ENCODE data around the gene WLS.
A peak's percentile ranks its signal among the peaks of the same experiment; 100 is the strongest.

The WLS gene

DNA sequence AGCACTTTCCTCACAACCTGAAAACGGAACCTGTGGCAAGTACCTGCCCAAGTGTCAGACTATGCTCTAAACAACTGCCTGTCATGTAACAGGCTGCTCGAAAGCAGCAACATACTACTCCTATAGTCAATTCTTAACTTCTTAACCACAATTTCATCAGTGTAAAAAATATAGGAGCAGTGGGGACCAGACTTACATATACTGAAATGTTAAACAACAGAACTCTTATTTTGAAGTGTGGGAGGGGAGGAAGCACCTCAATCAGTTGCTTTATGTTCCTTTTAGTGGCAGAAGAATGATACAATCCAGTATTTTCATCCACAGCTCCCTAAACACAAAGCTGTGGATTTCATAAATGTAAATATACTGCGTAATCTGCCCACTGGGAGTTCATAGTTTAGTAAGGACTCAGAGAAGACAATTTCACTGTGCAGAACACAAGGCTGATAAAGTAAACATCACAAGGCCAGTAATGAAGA is 44.2 kb downstream of the WLS start:
- Histone ChIP-seq H3K27ac (ENCODE audit: low read length) (no peak overlapping the region), H3K9me2 (replicated peaks; ENCODE audit: insufficient read depth, low read length) (no peaks in the 10 kb centered on the region), H3K4me3 (ENCODE audit: low read length) (no peak overlapping the region), H3K36me3 (replicated peaks; ENCODE audit: insufficient read depth, low read length) (no peaks in the 10 kb centered on the region), H3K4me1 (ENCODE audit: low read length) (peaks cover 13% of the 10 kb centered on the region), H3K9ac (ENCODE audit: low read length) (no peak overlapping the region), H4K20me1 (ENCODE audit: insufficient read depth, low read length) (no peaks in the 10 kb centered on the region), H3K4me2 (ENCODE audit: low read depth, low read length) (peak overlapping the region; percentile 27; the same call in 1 of the 2 replicates), H3K9me3 (replicated peaks; ENCODE audit: insufficient read depth, low read length) (no peaks in the 10 kb centered on the region), H2AFZ (ENCODE audit: low read length) (no peak overlapping the region), H3F3A (ENCODE audit: insufficient read depth, low read length) (no peaks in the 10 kb centered on the region), H3K27me3 (replicated peaks; ENCODE audit: insufficient read depth, low read length) (no peaks in the 10 kb centered on the region), H3K79me2 (ENCODE audit: low read length) (no peaks in the 10 kb centered on the region)
- TF ChIP-seq EZH2 (optimal IDR thresholded peaks at IDR 0.05; ENCODE audit: low read depth, low read length) (no peak), EZH2phosphoT487 (IDR thresholded peaks at IDR 0.05; ENCODE audit: low read length) (no peak)
- TF ChIP-seq, protein P1, sequence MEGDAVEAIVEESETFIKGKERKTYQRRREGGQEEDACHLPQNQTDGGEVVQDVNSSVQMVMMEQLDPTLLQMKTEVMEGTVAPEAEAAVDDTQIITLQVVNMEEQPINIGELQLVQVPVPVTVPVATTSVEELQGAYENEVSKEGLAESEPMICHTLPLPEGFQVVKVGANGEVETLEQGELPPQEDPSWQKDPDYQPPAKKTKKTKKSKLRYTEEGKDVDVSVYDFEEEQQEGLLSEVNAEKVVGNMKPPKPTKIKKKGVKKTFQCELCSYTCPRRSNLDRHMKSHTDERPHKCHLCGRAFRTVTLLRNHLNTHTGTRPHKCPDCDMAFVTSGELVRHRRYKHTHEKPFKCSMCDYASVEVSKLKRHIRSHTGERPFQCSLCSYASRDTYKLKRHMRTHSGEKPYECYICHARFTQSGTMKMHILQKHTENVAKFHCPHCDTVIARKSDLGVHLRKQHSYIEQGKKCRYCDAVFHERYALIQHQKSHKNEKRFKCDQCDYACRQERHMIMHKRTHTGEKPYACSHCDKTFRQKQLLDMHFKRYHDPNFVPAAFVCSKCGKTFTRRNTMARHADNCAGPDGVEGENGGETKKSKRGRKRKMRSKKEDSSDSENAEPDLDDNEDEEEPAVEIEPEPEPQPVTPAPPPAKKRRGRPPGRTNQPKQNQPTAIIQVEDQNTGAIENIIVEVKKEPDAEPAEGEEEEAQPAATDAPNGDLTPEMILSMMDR (IDR thresholded peaks at IDR 0.05; ENCODE audit: low read length): no peak
- peak; percentile 69 for DNase-seq

DNA sequence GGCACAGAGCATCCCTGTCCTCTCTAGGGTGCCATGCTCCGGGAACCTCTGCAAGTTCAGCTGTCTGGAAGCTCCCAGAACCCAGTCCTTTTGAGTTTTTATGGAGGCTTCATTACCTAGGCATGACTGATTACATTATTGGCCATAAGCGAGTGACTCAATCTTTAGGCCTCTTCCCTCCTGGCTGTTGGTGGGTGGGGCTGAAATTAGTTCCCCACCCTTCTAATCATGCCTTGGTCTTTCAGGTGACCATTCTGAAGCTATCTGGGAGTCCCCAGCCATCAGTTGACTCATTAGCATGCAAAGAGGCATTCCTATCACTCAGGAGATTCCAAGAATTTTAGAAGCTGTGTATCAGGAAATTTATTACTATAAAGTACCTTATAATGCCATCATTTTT is 46.6 kb downstream of the WLS start:
- Histone ChIP-seq H3K27ac (ENCODE audit: low read length) (no peak overlapping the region), H3K79me2 (ENCODE audit: low read length) (no peaks in the 10 kb centered on the region), H3K9ac (ENCODE audit: low read length) (no peak overlapping the region), H2AFZ (ENCODE audit: low read length) (no peak overlapping the region), H3K4me1 (ENCODE audit: low read length) (peaks cover 31% of the 10 kb centered on the region), H3K4me2 (ENCODE audit: low read depth, low read length) (no peak overlapping the region), H3K36me3 (replicated peaks; ENCODE audit: insufficient read depth, low read length) (no peaks in the 10 kb centered on the region), H3K27me3 (replicated peaks; ENCODE audit: insufficient read depth, low read length) (no peaks in the 10 kb centered on the region), H3F3A (ENCODE audit: insufficient read depth, low read length) (peaks cover 7% of the 10 kb centered on the region; the same call in 1 of the 2 replicates), H3K9me2 (replicated peaks; ENCODE audit: insufficient read depth, low read length) (no peaks in the 10 kb centered on the region), H4K20me1 (ENCODE audit: insufficient read depth, low read length) (no peaks in the 10 kb centered on the region), H3K4me3 (ENCODE audit: low read length) (no peak overlapping the region), H3K9me3 (replicated peaks; ENCODE audit: insufficient read depth, low read length) (no peaks in the 10 kb centered on the region)
- no peak for DNase-seq
- no peak for TF ChIP-seq EZH2phosphoT487 (IDR thresholded peaks at IDR 0.05; ENCODE audit: low read length)
- no peak for TF ChIP-seq EZH2 (optimal IDR thresholded peaks at IDR 0.05; ENCODE audit: low read depth, low read length)
- TF ChIP-seq, protein P1 (IDR thresholded peaks at IDR 0.05; ENCODE audit: low read length): no peak

DNA sequence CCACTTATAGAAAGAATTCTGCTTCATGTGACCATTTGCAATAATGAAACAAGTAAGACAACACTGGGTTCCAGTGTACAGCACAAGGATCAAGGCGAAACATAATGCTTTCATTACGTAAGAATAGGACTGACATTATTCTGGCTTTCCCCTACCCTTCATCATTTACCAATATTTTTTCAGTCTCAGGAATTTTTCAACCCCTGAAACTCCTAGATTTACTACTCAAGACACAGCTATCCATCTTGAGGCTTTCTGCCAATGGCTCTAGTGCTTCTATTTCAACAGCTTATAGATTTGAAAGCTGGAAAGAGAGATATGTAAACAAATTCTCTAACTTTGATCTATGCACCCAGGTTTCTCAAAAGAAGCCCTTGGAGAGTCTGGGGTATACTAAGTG is 48.4 kb downstream of the WLS start:
- Histone ChIP-seq H3K4me3 (ENCODE audit: low read length) (no peak overlapping the region), H2AFZ (ENCODE audit: low read length) (no peak overlapping the region), H3K27me3 (replicated peaks; ENCODE audit: insufficient read depth, low read length) (no peaks in the 10 kb centered on the region), H3K4me2 (ENCODE audit: low read depth, low read length) (no peak overlapping the region), H3K9me3 (replicated peaks; ENCODE audit: insufficient read depth, low read length) (no peaks in the 10 kb centered on the region), H4K20me1 (ENCODE audit: insufficient read depth, low read length) (no peaks in the 10 kb centered on the region), H3K36me3 (replicated peaks; ENCODE audit: insufficient read depth, low read length) (no peaks in the 10 kb centered on the region), H3K4me1 (ENCODE audit: low read length) (peaks cover 47% of the 10 kb centered on the region), H3K9ac (ENCODE audit: low read length) (no peak overlapping the region), H3F3A (ENCODE audit: insufficient read depth, low read length) (peaks cover 25% of the 10 kb centered on the region), H3K9me2 (replicated peaks; ENCODE audit: insufficient read depth, low read length) (no peaks in the 10 kb centered on the region), H3K79me2 (ENCODE audit: low read length) (no peaks in the 10 kb centered on the region), H3K27ac (ENCODE audit: low read length) (no peak overlapping the region)
- DNase-seq: no peak
- TF ChIP-seq, protein P1 (IDR thresholded peaks at IDR 0.05; ENCODE audit: low read length): no peak
- TF ChIP-seq EZH2 (optimal IDR thresholded peaks at IDR 0.05; ENCODE audit: low read depth, low read length) (no peak), EZH2phosphoT487 (IDR thresholded peaks at IDR 0.05; ENCODE audit: low read length) (no peak)
